ENCODE data around the gene LRPAP1.

The LRPAP1 gene

DNA sequence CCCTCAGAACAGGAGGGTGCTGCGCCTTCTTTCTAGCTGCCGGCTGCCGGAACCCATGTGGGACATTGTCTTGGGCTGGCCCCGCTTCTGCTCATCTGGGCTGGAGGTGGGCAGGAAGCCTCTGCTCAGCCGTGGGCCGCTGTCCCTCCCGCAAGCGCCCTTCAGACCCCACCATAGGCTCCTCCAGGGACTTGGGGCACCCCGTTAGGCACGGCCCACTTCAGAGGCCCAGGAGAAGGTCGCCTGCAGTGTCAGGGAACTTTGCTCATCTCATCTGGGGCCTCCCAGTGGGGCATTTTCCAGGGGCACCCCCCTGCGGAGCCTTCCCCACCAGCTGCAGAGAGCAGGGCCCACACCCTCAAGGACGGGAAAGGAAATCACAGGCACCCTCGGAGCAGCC is 36.2 kb downstream of the LRPAP1 start:
- TF ChIP-seq, protein P1, sequence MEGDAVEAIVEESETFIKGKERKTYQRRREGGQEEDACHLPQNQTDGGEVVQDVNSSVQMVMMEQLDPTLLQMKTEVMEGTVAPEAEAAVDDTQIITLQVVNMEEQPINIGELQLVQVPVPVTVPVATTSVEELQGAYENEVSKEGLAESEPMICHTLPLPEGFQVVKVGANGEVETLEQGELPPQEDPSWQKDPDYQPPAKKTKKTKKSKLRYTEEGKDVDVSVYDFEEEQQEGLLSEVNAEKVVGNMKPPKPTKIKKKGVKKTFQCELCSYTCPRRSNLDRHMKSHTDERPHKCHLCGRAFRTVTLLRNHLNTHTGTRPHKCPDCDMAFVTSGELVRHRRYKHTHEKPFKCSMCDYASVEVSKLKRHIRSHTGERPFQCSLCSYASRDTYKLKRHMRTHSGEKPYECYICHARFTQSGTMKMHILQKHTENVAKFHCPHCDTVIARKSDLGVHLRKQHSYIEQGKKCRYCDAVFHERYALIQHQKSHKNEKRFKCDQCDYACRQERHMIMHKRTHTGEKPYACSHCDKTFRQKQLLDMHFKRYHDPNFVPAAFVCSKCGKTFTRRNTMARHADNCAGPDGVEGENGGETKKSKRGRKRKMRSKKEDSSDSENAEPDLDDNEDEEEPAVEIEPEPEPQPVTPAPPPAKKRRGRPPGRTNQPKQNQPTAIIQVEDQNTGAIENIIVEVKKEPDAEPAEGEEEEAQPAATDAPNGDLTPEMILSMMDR (IDR thresholded peaks at IDR 0.05; ENCODE audit: borderline replicate concordance, insufficient read depth, low read depth, low read length), result no peak
- no peak overlapping the region for H3K4me3 ChIP-seq (ENCODE audit: low read depth, low read length)

DNA sequence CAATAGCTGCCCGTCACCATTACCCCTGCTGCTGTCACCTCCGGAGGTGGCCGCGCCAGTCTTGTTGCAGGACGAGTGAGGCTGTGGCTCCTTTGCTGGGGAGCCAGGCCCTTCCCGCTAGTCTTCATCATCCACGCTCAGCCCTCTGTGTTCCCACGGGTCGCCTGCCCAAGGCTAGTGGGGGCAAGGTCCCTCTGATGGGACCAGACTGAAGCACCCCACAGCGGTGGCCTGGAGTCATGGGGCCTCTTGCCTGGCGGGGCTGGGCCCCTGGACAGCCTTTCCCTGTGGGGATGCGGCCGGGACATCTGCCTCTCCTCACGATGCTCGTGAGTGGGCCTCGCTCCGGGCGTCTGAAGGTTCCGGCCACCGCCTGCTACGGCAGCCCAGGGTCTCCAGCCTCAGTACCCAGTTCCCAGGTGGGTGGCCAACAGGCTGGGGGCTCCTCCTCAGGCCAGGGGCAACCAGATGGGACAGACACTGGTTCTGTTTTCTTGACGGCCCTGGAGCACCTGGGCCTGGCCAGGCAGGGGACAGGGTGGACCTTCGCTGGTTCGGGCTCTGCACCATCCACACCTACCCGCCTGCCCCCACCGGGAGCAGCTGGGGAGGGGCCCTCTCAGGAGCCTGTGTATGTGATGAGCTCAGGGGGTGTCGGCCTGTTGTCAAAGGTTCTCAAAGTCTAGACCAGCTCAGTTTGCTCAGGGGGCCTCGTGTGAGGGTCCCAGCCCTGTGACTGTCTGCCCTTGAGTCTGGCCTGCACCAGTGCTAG is 36.8 kb downstream of the LRPAP1 start:
- TF ChIP-seq, protein P1 (IDR thresholded peaks at IDR 0.05; ENCODE audit: borderline replicate concordance, insufficient read depth, low read depth, low read length), result no peak
- H3K4me3 ChIP-seq (ENCODE audit: low read depth, low read length), result no peak overlapping the region

DNA sequence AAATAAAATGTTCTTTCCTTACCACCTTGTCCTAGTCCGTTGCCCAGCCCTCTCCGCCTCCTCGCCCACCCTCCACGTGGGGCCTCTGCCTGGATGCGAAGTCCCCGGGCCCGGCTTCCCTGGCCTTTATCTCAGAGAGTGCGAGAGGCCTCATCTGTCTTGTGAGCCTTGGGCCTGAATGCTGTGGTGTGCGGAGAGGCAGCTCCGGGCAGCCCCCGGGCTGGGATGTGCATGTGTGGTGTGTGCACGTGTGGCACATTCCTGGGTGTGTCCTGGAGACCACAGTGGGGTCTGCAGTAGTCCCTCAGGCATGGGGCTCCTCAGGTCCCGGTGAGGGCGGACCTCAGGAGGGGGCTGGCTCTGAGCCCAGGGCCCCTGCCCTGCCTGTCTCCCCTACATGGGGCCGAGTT is 37.8 kb downstream of the LRPAP1 start:
- H3K4me3 ChIP-seq (ENCODE audit: low read depth, low read length), result no peak overlapping the region
- TF ChIP-seq, protein P1 (IDR thresholded peaks at IDR 0.05; ENCODE audit: borderline replicate concordance, insufficient read depth, low read depth, low read length), result no peak

DNA sequence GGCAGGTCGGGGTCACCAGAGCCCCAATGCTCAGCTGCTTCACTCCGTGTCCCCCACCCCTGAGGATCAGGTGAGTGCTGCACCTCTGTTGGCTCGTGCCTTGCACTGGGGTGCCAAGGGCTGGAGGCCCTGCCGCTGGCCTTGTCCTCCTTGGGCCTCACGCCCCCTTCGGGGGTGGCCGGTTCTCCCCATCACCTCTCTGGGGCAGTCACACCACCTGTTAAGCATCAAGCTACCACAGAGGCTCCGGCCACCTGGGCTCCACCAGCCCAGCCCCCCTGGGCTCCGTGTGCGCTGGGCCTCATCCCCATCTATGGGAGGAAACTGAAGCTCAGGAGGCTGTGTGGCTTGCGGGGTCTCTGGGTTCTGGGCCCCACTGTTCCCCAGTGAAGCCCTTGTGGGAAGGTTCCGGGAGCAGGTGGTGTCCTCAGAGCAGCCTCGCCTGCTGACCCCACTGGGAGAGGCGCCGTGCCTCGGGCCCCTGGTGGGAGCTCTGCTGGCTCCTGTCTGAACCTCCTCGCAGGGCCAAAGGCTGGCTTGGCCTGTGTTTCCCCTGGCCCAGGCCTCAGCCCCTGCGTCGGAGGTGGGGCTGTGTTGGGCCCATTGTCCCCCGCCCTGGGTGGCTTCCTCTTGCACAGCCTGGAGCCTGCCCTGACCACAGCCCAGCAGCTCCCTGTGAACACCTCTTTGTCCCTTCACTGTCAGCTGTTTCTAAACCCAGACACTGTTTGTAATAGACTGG is 38.3 kb downstream of the LRPAP1 start:
- TF ChIP-seq, protein P1 (IDR thresholded peaks at IDR 0.05; ENCODE audit: borderline replicate concordance, insufficient read depth, low read depth, low read length), result no peak
- no peak overlapping the region for H3K4me3 ChIP-seq (ENCODE audit: low read depth, low read length)

DNA sequence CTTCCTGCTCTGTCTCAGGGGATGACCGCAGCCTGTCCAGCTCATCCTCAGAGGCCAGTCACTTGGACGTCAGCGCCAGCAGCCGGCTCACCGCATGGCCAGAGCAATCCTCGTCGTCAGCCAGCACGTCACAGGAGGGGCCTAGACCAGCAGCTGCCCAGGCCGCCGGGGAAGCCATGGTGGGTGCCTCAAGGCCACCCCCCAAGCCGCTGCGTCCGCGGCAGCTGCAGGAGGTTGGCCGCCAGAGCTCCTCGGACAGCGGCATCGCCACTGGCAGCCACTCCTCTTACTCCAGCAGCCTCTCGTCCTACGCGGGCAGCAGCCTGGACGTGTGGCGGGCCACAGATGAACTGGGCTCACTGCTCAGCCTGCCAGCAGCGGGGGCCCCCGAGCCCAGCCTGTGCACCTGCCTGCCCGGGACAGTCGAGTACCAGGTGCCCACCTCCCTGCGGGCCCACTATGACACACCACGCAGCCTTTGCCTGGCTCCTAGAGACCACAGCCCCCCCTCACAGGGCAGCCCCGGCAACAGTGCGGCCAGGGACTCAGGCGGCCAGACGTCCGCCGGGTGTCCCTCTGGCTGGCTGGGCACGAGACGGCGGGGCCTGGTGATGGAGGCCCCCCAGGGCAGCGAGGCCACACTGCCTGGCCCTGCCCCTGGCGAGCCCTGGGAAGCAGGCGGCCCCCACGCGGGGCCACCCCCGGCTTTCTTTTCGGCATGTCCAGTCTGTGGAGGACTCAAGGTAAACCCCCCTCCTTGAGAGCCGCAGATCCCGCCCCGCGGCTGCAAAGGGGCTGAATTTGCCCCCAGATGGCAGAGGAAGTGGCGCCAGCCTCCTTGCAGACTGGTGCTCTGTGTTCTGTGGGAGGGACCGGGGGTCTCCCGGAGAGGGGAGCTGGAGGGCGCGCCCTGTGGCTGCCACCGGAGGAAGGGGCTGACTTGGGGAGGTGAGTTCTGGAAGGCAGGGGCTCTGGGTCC is 39.2 kb downstream of the LRPAP1 start:
- TF ChIP-seq, protein P1 (IDR thresholded peaks at IDR 0.05; ENCODE audit: borderline replicate concordance, insufficient read depth, low read depth, low read length), result no peak

DNA sequence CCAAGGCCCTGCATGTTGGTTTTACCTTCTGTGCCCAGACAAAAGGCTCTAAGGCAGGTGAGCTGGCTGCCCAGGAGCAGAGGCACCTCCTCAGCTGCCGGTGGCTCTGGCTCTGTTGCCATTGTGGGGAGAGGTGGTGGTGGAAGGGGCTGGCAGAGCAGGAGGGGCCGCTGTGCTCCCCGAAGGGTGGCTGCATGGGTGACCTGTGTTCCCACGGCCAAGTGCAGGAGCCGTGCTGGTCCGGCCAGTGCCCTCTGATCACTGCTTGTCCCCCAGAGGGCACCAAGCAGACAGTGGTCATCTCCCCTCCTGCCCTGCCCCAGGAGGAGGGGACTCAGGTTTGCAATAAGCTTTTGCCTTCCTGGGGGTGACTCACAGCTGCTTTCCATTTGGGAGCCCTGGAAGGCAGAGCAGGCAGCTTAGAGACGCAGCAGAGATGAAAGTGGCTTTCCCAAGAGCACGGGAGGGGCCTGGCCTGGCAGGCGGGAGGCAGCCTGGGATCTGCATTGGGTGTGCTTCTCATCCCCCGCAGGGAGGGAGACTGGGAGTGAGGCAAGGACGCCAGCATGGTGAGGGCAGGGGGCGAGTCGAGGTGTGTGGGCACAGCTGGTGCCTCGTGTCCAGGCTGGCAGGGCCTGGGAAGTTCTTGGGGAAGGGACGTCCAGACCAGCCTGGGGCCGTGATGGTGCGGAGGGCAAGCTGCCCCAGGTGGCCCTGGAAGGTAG is 40.4 kb downstream of the LRPAP1 start:
- H3K4me3 ChIP-seq (ENCODE audit: low read depth, low read length), result no peak overlapping the region
- TF ChIP-seq, protein P1 (IDR thresholded peaks at IDR 0.05; ENCODE audit: borderline replicate concordance, insufficient read depth, low read depth, low read length), result no peak

More for the DNA sequence above, 39.2 kb downstream of the LRPAP1 start:
- H3K4me3 ChIP-seq (ENCODE audit: low read depth, low read length), result no peak overlapping the region
